HG02973 (cell line): ENCODE data around the gene ATP10D.

ENCODE experiments used
- ATAC-seq: cut with Tn5 transposase; IDR thresholded peaks from one replicate; pipeline ENCODE4 v1.9.1; 2021; ENCODE audit warnings: moderate library complexity; ENCODE audit not compliant: unreplicated experiment

ATP10D gene

DNA sequence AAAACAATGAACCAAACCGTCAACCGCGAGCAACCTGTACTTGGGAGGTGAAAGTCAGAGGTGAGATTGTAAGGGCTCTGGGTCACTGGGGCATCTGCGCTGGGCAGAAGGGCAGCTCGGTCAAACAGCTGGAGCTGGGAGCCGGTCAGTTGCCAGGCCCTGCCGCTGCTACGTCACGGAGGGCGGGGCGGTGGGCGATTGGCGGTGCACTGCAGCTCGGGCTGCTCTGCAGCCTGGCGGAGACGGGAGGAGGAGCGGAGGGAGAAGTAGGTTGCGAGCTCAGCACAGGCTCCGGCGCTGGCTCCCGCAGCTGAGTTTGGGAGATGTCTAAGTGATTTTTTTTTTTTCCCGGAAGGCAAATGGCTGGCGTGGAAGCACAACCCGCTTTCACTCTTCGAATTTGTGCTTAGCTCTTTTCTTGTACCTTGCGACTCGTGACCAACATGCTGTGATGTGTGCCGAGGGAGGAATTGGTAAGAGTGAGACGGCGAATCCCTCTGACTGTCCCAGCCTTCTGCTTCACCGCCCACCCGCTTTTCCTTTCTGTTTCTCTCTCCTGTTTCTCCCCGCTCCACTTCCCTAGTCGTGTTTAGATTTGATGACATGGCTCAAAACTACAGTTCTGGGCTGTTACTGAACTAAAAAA, at the start of gene ATP10D:
Gene ATP10D, plus strand, starts transcription at position 229 of the 646 bp plus-strand sequence. CDS start 27,266 bp downstream, outside the sequence.
- ATAC-seq: peak; percentile 93

DNA sequence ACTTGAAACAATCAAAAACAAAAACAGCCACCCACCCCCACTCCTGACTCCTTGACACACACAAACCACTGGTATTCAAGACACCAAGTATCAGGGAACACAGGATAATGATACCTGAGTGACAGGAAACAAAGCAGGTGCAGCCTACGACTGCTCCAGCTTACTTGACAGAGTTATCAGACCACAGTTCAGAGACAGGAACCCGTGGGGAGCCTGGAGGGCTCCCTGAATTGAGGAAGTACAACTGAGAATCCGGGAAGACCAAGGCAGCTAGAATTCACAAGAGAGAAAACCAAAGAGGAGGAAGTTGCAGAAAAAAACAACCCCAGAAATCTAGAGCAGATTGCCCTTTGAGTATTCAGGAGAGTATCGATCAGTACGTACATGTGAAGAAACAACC, 42.1 kb upstream of the ATP10D start:
- ATAC-seq: peak; percentile 80

GRCh38 chr4:47444031-47444430, 41.0 kb upstream of the ATP10D start:
- no peak for ATAC-seq

DNA sequence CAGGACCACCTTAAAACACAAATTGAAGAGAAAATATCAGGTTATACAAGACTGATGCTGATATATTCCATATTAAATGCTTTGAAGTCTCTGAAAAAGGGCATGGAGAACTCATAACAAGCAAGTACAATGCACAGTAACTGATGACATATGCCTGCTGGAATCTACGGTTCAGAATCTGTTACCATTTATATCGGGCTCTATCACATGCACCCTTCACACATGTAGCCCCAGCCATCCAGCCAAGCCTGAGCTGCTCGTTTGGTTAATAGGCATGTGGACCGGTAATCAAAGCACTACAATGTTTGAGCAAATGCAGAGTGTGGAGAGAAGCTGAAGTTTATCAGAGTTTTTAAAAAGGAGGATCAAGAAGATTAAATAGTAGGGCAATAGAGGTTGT, 33.4 kb upstream of the ATP10D start:
- no peak for ATAC-seq

DNA sequence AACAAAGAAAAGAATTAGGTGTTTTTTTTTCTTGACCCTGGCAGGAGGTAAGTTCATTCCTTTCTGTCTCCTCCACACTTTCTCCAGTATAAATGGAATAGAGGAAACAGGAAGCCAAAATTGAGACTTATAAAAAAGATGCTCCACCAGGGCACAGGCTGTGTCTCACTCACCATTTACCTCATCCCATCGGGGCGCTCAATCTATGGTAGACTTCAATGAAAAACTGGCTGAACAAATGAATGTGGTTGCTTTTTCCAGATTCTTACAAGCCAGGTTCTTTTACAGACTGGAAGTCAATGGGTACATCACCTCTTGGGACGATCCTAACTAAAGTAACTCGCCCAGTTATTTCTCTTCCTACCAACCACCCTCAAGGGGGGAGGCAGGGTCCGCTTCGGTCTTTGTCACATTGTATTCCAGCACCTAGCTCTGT, 22.3 kb upstream of the ATP10D start:
- peak; percentile 8 for ATAC-seq

DNA sequence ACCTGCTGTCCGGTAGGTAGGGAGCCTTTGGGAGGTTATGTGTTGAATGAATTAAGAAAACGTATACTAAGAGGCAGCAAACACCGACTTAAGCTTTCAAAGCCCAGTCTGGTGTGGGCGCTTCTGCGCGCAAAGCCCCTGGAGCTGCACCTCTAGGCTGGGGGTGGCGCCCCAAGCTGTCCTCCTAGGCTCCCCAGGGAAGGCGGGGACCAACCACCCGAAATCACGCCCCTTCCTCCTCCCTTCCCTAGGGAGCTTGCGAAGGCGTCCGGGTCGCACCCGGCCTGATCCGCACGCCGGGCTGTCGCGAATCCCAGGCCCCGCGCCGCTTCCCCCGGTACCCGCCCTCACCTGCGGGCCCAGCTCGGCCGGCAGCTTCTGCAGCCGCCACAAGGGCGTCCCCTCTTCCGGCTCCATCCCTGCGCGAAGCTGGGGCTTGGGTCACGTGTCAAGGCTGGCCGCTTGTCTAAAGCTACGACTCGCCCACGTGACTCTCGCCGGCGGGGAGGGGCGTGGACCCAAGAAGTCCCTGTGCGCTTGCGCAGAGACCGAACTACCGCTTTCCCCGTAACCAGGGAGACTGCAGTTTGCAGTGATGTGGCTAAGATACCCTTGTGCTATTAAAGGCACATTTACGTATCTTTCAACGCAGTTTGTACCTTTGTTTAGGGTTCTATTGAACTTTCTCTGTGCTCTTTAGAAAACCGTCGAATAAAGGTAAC, 21.7 kb upstream of the ATP10D start, which contains the start of gene COMMD8:
Gene COMMD8, minus strand, starts transcription at position 468 of the 722 bp plus-strand sequence. Its CDS starts 51 bp downstream, at position 417.
- ATAC-seq: peak; percentile 86

DNA sequence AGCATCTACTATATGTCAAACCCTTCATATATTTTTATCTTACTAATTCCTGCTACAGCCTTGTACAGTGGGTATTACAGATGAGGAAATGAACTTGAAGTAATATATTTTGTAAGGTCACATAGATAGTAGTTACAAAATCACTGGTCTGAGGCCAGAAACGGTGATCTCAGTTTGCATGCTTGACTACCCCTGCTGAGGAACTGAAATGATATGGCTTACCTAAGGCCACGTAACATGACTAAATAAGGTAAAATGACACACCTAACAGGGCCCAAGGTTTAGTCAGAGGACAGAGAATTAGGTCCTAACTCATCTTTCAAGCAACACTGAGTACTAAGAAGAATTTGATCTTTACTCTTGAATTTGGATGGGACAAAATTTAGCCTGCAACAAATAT, 20.1 kb upstream of the ATP10D start:
- peak; percentile 39 for ATAC-seq

DNA sequence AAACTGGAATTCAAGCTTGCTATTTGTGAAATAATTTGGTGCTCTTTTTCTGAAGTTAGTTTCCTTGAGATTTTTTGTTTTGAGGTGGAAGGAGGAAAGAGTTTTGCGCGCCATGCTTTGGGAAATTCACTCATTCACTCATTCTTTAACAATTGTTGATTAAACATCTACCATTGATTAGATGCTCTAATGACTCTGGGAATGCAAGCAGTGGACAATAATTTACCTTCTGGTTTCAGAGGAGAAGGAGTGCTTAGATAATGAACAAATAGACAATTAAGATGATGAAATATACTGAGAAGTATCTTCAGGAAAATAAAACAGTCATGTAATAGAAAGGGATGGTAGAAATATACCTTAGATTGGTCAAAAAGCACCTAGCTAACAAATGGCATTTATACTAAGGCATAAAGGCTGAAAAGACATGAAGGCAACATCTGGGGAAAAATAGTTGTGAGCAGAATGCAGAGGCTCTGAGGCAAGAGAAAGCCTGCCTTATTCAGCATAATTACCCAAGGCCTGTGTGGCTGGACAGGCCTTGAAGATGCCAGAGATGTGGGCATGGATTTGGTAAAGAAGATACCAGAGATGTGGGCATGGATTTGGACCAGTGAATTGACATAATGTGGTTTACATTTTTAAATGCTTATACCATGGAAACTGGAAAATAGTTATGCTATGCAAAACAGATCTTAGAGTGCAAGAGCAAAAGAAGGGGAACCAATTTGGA, 18.9 kb upstream of the ATP10D start:
- no peak for ATAC-seq

DNA sequence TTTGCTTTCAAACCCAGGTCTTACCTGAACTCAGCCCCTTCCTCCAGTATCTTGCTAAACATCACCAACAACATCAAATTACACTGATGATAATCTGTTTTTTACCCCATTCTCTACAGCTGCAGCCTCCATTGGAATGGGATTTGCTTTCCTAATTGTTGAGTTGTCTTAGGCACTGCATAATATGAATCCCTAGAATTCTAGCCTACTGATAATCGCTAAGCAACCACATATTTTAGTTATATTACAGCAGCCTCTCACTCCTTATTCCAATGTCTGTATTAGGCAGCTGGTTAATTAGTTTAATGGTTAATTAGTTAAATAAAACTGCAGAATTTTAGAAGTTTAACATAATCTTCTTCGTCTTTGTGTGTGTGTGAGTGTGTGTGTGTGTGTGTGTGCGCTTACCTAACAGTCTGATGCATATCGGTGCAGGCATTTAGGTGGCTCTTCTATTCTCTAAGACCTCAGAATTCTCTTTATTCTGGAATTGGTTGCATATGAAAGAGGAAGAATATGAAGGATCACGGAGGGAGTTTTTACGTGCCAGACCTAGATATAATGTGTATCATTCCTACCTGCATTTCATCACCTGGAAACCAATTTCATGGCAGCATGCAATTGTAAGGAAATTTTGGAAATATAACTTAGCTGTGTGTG, 16.2 kb upstream of the ATP10D start:
- ATAC-seq: no peak

- no peak for ATAC-seq
Observed at GRCh38 chr4:47469951-47470350, 15.1 kb upstream of the ATP10D start.

GRCh38 chr4:47471064-47471463, 14.0 kb upstream of the ATP10D start:
- ATAC-seq: no peak

DNA sequence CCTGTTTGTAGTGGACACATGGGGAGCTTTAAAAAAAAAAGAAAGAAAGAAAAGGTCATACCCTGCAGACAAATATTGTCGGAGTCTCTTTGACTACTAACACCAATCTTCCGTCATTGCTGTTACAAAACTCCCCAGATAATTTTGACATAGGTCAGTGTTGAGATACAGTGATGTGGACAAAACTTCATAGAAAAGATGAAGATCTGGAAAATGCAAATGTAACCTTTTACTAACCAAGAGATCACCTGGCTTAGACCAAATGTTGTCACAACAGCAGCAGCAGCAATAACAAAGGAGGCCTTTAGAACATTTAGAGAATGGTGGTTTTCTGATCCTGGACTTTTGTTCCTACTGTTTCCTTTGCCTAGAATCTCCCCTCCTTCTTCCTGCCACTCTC, 13.5 kb upstream of the ATP10D start:
- no peak for ATAC-seq

GRCh38 chr4:47473141-47473750, 11.8 kb upstream of the ATP10D start:
- no peak for ATAC-seq

DNA sequence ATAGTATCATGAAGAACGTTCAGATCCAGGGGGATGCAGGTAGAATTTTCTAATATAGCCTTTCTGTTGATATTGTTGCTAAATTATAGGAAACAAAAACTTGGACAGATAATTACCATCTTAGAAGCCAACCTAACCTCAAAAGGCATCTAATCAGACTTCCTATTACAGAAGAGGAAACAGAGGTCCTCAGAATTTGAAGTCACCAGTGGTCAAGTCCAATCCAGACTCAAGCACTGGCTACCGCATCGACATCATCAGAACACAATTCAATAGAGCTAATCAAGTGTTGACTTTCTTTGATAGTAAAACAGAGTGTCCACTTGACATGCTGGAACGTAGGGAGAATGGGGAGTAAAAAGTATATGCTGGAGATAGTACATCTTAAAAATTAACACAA, 10.3 kb upstream of the ATP10D start:
- no peak for ATAC-seq

GRCh38 chr4:47475411-47475810, 9.7 kb upstream of the ATP10D start:
- no peak for ATAC-seq

DNA sequence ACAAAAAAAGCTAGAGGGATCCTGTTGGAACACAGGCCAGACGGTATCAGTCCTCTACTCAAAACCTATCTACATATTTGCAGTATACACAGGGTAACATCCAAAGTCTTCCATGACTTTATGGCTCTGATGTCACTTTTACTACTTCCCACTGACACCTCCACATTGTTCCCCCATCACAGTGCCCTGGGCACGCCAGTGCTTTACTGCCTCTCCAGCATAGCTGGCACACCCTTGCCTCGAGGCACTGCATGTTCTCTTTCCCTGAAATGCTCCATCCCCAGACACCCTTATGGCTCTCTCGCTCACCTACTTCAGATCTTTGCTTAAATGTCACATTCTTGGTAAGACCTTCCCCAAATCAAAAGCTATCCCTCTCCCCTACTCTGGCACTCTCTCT, 6.3 kb upstream of the ATP10D start:
- no peak for ATAC-seq

GRCh38 chr4:47482326-47482725, 2.7 kb upstream of the ATP10D start:
- no peak for ATAC-seq

DNA sequence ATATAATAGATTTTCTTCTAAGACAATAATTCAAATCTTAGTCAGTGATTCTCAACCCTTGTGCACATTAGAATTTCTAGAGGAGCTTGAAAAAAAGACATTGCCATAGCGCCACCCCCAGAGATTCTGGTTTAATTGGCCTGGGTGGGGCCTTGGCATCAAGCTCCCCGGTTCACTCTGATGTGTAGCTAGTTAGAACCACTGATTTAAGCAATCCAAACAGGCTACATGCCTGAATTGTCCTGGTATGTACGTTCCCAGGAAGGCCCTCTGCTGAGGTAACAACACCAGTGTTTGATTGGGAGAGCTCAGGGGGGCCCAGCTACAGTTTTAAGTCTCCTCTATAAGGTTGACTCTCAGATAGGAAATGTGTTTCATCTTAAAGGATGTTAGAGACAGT, 1.3 kb upstream of the ATP10D start:
- ATAC-seq: no peak

DNA sequence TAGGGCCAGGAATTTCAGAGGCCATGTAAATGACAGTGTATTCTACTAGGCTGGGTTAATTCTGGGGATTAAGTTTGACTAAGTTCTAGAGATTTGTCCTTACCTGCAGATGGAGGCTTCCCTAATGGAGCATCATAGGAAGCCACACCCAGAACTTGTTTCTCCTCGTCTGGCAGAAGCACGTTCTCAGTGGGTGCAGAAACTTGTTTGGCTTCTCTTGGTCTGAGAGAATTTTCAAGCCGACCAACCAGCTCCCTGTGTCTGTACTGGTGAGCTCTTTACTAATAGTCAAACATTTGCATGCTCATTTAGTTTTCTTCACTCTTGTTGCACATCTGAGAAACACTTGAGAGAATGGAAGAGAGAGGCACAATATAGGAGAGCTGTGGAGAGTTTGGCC, 907 bp upstream of the ATP10D start:
- no peak for ATAC-seq

DNA sequence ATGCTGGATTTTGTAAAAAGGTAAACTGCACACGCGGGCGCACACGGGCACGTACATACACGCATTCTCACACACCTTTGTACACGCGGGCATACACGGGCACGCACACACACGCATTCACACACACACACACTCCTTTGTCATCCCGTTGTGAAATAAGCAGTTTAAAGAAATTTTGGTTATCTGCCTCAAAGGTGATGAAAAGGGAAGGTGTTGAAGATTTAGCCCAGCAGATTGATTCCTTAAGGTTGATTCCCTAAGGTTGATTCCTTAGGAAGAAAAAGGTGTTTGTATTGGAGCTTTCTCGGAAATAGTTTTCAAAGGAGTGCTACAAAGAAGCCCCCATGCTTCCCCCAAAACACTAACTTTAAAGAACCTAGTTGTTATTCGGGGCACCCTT, 693 bp downstream of the ATP10D start:
- no peak for ATAC-seq

- ATAC-seq: no peak
Observed at GRCh38 chr4:47486231-47486673, 1.2 kb downstream of the ATP10D start.
